Neural progenitor cell (in vitro differentiated cells): ENCODE results near the gene KRT20. TPM values are rescaled to one million over a fixed set of nuclear protein-coding genes. Genes with fewer than 3 reads are reported as not detected.

Experiments
- DNase-seq: peaks from one replicate; pipeline ENCODE4 v3.0.0-alpha.2; 2016; ENCODE audit warnings: low spot score
- H2AFZ ChIP-seq: fragments of 200-600 bp; sonication (generic); replicated peaks from 2 replicates; pipeline ENCODE4 v1.6.1; 2016; ENCODE audit warnings: antibody characterized with exemption
- H3F3A ChIP-seq: fragments of 200-600 bp; sonication (generic); 2 replicates; pipeline ENCODE4 v1.6.1; 2016; ENCODE audit warnings: antibody characterized with exemption, low read depth
- H3K27ac ChIP-seq: fragments of 200-600 bp; sonication (generic); 2 replicates; pipeline ENCODE4 v1.5.1; 2016; ENCODE audit warnings: mild to moderate bottlenecking
- H3K27me3 ChIP-seq: fragments of 200-600 bp; sonication (generic); 2 replicates; pipeline ENCODE4 v1.6.1; 2016; ENCODE audit warnings: mild to moderate bottlenecking, moderate library complexity
- H3K36me3 ChIP-seq: fragments of 200-600 bp; sonication (generic); 2 replicates; pipeline ENCODE4 v1.5.1; 2016
- H3K4me1 ChIP-seq: fragments of 200-600 bp; sonication (generic); 2 replicates; pipeline ENCODE4 v1.6.1; 2016; ENCODE audit warnings: mixed run types
- H3K4me2 ChIP-seq: fragments of 200-600 bp; sonication (generic); 2 replicates; pipeline ENCODE4 v1.6.1; 2016
- H3K4me3 ChIP-seq: fragments of 200-600 bp; sonication (generic); 2 replicates; pipeline ENCODE4 v1.5.1; 2016
- H3K79me2 ChIP-seq: fragments of 200-600 bp; sonication (generic); 2 replicates; pipeline ENCODE4 v1.6.1; 2016; ENCODE audit warnings: low read depth
- H3K9ac ChIP-seq: fragments of 200-600 bp; sonication (generic); 2 replicates; pipeline ENCODE4 v1.6.1; 2016
- H3K9me3 ChIP-seq: fragments of 200-600 bp; sonication (generic); 2 replicates; pipeline ENCODE4 v1.5.1; 2016; ENCODE audit warnings: low read depth
- H4K20me1 ChIP-seq: fragments of 200-600 bp; sonication (generic); 2 replicates; pipeline ENCODE4 v1.6.1; 2016; ENCODE audit warnings: low read depth
- H3K27ac Mint-ChIP-seq: 3 replicates; pipeline ENCODE4 v1.8.0; 2021; ENCODE audit warnings: mixed read lengths
- H3K27me3 Mint-ChIP-seq: 2 replicates; pipeline ENCODE4 v1.8.0; 2022; ENCODE audit warnings: low read depth, mild to moderate bottlenecking, inconsistent platforms, moderate library complexity, mixed read lengths; ENCODE audit not compliant: insufficient read depth
- H3K36me3 Mint-ChIP-seq: 3 replicates; pipeline ENCODE4 v1.8.0; 2021; ENCODE audit warnings: mixed read lengths
- H3K4me1 Mint-ChIP-seq: 3 replicates; pipeline ENCODE4 v1.8.0; 2021; ENCODE audit warnings: mixed read lengths
- H3K4me3 Mint-ChIP-seq: 3 replicates; pipeline ENCODE4 v1.8.0; 2021; ENCODE audit warnings: mild to moderate bottlenecking, moderate library complexity, mixed read lengths
- H3K9me3 Mint-ChIP-seq: 3 replicates; pipeline ENCODE4 v1.8.0; 2020; ENCODE audit warnings: mixed read lengths
- CTCF ChIP-seq: fragments of 200-600 bp; sonication (generic); IDR thresholded peaks from 2 replicates; pipeline ENCODE4 v1.5.1; 2017; ENCODE audit warnings: antibody characterized with exemption, mild to moderate bottlenecking
- EZH2 ChIP-seq: fragments of 200-600 bp; sonication (generic); IDR thresholded peaks from 2 replicates; pipeline ENCODE4 v1.6.1; 2017; ENCODE audit warnings: antibody characterized with exemption, mild to moderate bottlenecking, moderate library complexity
- EZH2phosphoT487 ChIP-seq: fragments of 200-600 bp; sonication (generic); IDR thresholded peaks from 2 replicates; pipeline ENCODE4 v1.6.1; 2017; ENCODE audit warnings: antibody characterized with exemption
- total RNA-seq: library from RNA; depleted of rRNA; stranded (reverse); fragments of >200 nt; gene quantifications from 2 replicates; pipeline ENCODE4 v1.2.3, GENCODE V29; 2015; ENCODE audit warnings: low replicate concordance

KRT20 gene
- total RNA-seq, 1 donor from 2014 or later = not detected

- no peaks in the 10 kb centered on the region for H3K4me1 Mint-ChIP-seq
- no peaks in the 10 kb centered on the region for H3K4me1 ChIP-seq
- H3K27me3 ChIP-seq = no peaks in the 10 kb centered on the region
- H3K9me3 Mint-ChIP-seq = no peaks in the 10 kb centered on the region
- no peak overlapping the region for H3K27ac Mint-ChIP-seq
- no peak overlapping the region for H3K9ac ChIP-seq
- H3K27me3 Mint-ChIP-seq = peaks cover 2% of the 10 kb centered on the region
- no peaks in the 10 kb centered on the region for H3K36me3 ChIP-seq
- H3K79me2 ChIP-seq = no peaks in the 10 kb centered on the region
- no peak overlapping the region for H3K27ac ChIP-seq
- TF ChIP-seq EZH2 = no peak
- TF ChIP-seq EZH2phosphoT487 = no peak
- TF ChIP-seq CTCF = no peak
- no peak overlapping the region for H3K4me3 ChIP-seq
- H3K9me3 ChIP-seq = no peaks in the 10 kb centered on the region
- DNase-seq = no peak
- no peak overlapping the region for H2AFZ ChIP-seq
- no peaks in the 10 kb centered on the region for H4K20me1 ChIP-seq
- no peaks in the 10 kb centered on the region for H3K36me3 Mint-ChIP-seq
- no peaks in the 10 kb centered on the region for H3F3A ChIP-seq
- no peak overlapping the region for H3K4me3 Mint-ChIP-seq
- H3K4me2 ChIP-seq = no peak overlapping the region
These were observed 13.7 kb downstream of the KRT20 start for GRCh38 chr17:40871316-40871715.

DNA sequence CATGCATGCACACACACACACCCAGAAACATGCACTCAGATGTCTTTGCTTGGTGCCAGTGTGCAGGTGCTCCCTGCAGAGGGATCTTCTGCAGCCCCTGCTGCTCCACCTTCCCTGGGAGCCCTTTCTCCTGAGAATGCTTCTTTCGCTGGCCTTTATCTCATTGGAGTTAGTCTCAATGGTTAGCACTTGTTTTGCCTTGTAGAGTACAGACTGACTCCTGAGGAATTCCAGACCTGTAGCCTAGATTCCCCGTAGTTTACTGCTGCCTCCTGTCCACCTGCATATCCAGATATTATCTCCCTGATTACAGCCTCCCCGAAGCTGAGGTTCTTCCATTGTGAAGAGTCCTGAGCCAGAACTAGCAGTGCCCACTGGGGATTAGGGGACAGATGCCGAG is 14.9 kb downstream of the KRT20 start:
- Mint-ChIP-seq H3K4me3 (no peak overlapping the region), H3K27ac (no peak overlapping the region), H3K9me3 (no peaks in the 10 kb centered on the region), H3K4me1 (no peaks in the 10 kb centered on the region), H3K36me3 (no peaks in the 10 kb centered on the region), H3K27me3 (peaks cover 2% of the 10 kb centered on the region)
- TF ChIP-seq EZH2phosphoT487 (no peak), EZH2 (no peak), CTCF (no peak)
- Histone ChIP-seq H3K9me3 (no peaks in the 10 kb centered on the region), H2AFZ (no peak overlapping the region), H3K36me3 (no peaks in the 10 kb centered on the region), H3K27ac (no peak overlapping the region), H3K79me2 (no peaks in the 10 kb centered on the region), H3K9ac (no peak overlapping the region), H3K4me3 (no peak overlapping the region), H3K4me1 (no peaks in the 10 kb centered on the region), H4K20me1 (no peaks in the 10 kb centered on the region), H3F3A (no peaks in the 10 kb centered on the region), H3K27me3 (no peaks in the 10 kb centered on the region), H3K4me2 (no peak overlapping the region)
- DNase-seq = no peak

GRCh38 chr17:40866838-40867237 is 18.2 kb downstream of the KRT20 start, which contains the start of gene KRT12:
Gene KRT12, minus strand, starts transcription at chr17:40867223. Its CDS starts 37 bp downstream, at chr17:40867186.
- H4K20me1 ChIP-seq = no peaks in the 10 kb centered on the region
- no peak within 1 kb of the TSS for H3K4me3 ChIP-seq
- no peaks in the 10 kb centered on the region for H3K9me3 Mint-ChIP-seq
- H3K4me3 Mint-ChIP-seq = no peak within 1 kb of the TSS
- H3K4me1 ChIP-seq = no peaks in the 10 kb centered on the region
- no peak within 1 kb of the TSS for H3K4me2 ChIP-seq
- H3K27me3 Mint-ChIP-seq = peaks cover 2% of the 10 kb centered on the region
- no peaks in the 10 kb centered on the region for H3K27me3 ChIP-seq
- H3K36me3 Mint-ChIP-seq = no peaks in the 10 kb centered on the region
- H3F3A ChIP-seq = no peaks in the 10 kb centered on the region
- no peak within 1 kb of the TSS for H2AFZ ChIP-seq
- H3K9ac ChIP-seq = no peak within 1 kb of the TSS
- no peak within 1 kb of the TSS for H3K27ac ChIP-seq
- no peak within 1 kb of the TSS for H3K27ac Mint-ChIP-seq
- no peaks in the 10 kb centered on the region for H3K36me3 ChIP-seq
- no peaks in the 10 kb centered on the region for H3K4me1 Mint-ChIP-seq
- no peak for DNase-seq
- H3K9me3 ChIP-seq = no peaks in the 10 kb centered on the region
- no peaks in the 10 kb centered on the region for H3K79me2 ChIP-seq
- TF ChIP-seq EZH2phosphoT487 (no peak), EZH2 (no peak), CTCF (no peak)
